ENCODE data around the gene C20orf96.
"Not testable (repeated sequence)": the region's sequence is repeated elsewhere in the genome, so short reads cannot be mapped to it uniquely, and the experiment has no call there.

Gene C20orf96

GRCh38 chr20:258963-259362, 31.6 kb downstream of the C20orf96 start:
- H3K27me3 Mint-ChIP-seq: no peaks in the 10 kb centered on the region
- no peak for DNase-seq (ENCODE audit: low spot score in 2 of 2)
- H3K27ac Mint-ChIP-seq: no peak overlapping the region
- peaks cover 3% of the 10 kb centered on the region for H3K4me1 Mint-ChIP-seq
- H3K4me3 Mint-ChIP-seq: no peak overlapping the region
- no peaks in the 10 kb centered on the region for H3K36me3 Mint-ChIP-seq
- no peaks in the 10 kb centered on the region for H3K9me3 Mint-ChIP-seq
- ATAC-seq (ENCODE audit: low read depth): no peak

GRCh38 chr20:258269-258858, 32.2 kb downstream of the C20orf96 start:
- Mint-ChIP-seq H3K36me3 (no peaks in the 10 kb centered on the region), H3K4me3 (no peak overlapping the region), H3K4me1 (peaks cover 3% of the 10 kb centered on the region), H3K9me3 (no peaks in the 10 kb centered on the region), H3K27ac (no peak overlapping the region), H3K27me3 (no peaks in the 10 kb centered on the region)
- DNase-seq (ENCODE audit: low spot score in 2 of 2) (no peak), ATAC-seq (ENCODE audit: low read depth) (no peak)

GRCh38 chr20:257419-257818, 33.1 kb downstream of the C20orf96 start, which contains the start of gene DEFB132:
Gene DEFB132, plus strand, starts transcription at chr20:257724. Its CDS starts 55 bp downstream, at chr20:257779.
- no peaks in the 10 kb centered on the region for H3K27me3 Mint-ChIP-seq

GRCh38 chr20:253447-253846, 37.1 kb downstream of the C20orf96 start:
- not testable (repeated sequence) for H3K27me3 Mint-ChIP-seq; H3K4me3 Mint-ChIP-seq; DNase-seq (ENCODE audit: low spot score in 2 of 2); H3K36me3 Mint-ChIP-seq; H3K4me1 Mint-ChIP-seq; H3K9me3 Mint-ChIP-seq; ATAC-seq (ENCODE audit: low read depth); H3K27ac Mint-ChIP-seq

More at GRCh38 chr20:257419-257818, 33.1 kb downstream of the C20orf96 start, which contains the start of gene DEFB132:
- Mint-ChIP-seq H3K4me3 (no peak within 1 kb of the TSS), H3K27ac (no peak within 1 kb of the TSS), H3K4me1 (peaks cover 3% of the 10 kb centered on the region), H3K9me3 (no peaks in the 10 kb centered on the region), H3K36me3 (no peaks in the 10 kb centered on the region)
- DNase-seq (ENCODE audit: low spot score in 2 of 2) (no peak), ATAC-seq (ENCODE audit: low read depth) (no peak)

- Mint-ChIP-seq H3K9me3 (no peaks in the 10 kb centered on the region), H3K4me1 (no peaks in the 10 kb centered on the region), H3K27ac (no peak overlapping the region), H3K36me3 (no peaks in the 10 kb centered on the region), H3K27me3 (no peaks in the 10 kb centered on the region), H3K4me3 (no peak overlapping the region)
- no peak for DNase-seq (ENCODE audit: low spot score in 2 of 2)
- no peak for ATAC-seq (ENCODE audit: low read depth)
Measured at GRCh38 chr20:252801-253200, 37.7 kb downstream of the C20orf96 start.

- no peak overlapping the region for H3K27ac Mint-ChIP-seq
- ATAC-seq (ENCODE audit: low read depth) (no peak), DNase-seq (ENCODE audit: low spot score in 2 of 2) (no peak)
- H3K9me3 Mint-ChIP-seq: no peaks in the 10 kb centered on the region
- no peak overlapping the region for H3K4me3 Mint-ChIP-seq
- H3K4me1 Mint-ChIP-seq: no peaks in the 10 kb centered on the region
- H3K36me3 Mint-ChIP-seq: no peaks in the 10 kb centered on the region
- no peaks in the 10 kb centered on the region for H3K27me3 Mint-ChIP-seq
Measured at GRCh38 chr20:251354-251753, 39.2 kb downstream of the C20orf96 start.

- ATAC-seq (ENCODE audit: low read depth): no peak
- Mint-ChIP-seq H3K27me3 (peaks cover 2% of the 10 kb centered on the region), H3K36me3 (no peaks in the 10 kb centered on the region), H3K27ac (no peak overlapping the region), H3K9me3 (no peaks in the 10 kb centered on the region), H3K4me1 (no peaks in the 10 kb centered on the region), H3K4me3 (no peak overlapping the region)
- DNase-seq (ENCODE audit: low spot score in 2 of 2): no peak
Measured at GRCh38 chr20:242905-243304, 47.6 kb downstream of the C20orf96 start.

GRCh38 chr20:237929-238328, 52.6 kb downstream of the C20orf96 start:
- peak overlapping the region; percentile 29 for H3K27ac Mint-ChIP-seq
- ATAC-seq (ENCODE audit: low read depth) (peak; percentile 80), DNase-seq (ENCODE audit: low spot score in 2 of 2) (no peak)
- no peaks in the 10 kb centered on the region for H3K36me3 Mint-ChIP-seq
- H3K9me3 Mint-ChIP-seq: no peaks in the 10 kb centered on the region
- peaks cover 4% of the 10 kb centered on the region for H3K4me1 Mint-ChIP-seq
- peak overlapping the region; percentile 83 for H3K4me3 Mint-ChIP-seq
- peaks cover 1% of the 10 kb centered on the region for H3K27me3 Mint-ChIP-seq

GRCh38 chr20:237489-237888, 53.1 kb downstream of the C20orf96 start:
- peak; percentile 87 for ATAC-seq (ENCODE audit: low read depth)
- no peaks in the 10 kb centered on the region for H3K9me3 Mint-ChIP-seq
- peak overlapping the region; percentile 29 for H3K27ac Mint-ChIP-seq

GRCh38 chr20:235891-236290, 54.7 kb downstream of the C20orf96 start:
- Mint-ChIP-seq H3K4me3 (no peak overlapping the region), H3K9me3 (no peaks in the 10 kb centered on the region), H3K27ac (no peak overlapping the region), H3K4me1 (peaks cover 4% of the 10 kb centered on the region), H3K27me3 (no peaks in the 10 kb centered on the region), H3K36me3 (no peaks in the 10 kb centered on the region)
- DNase-seq (ENCODE audit: low spot score in 2 of 2) (no peak), ATAC-seq (ENCODE audit: low read depth) (no peak)

More at GRCh38 chr20:237489-237888, 53.1 kb downstream of the C20orf96 start:
- H3K36me3 Mint-ChIP-seq: no peaks in the 10 kb centered on the region
- peak overlapping the region; percentile 83 for H3K4me3 Mint-ChIP-seq
- DNase-seq (ENCODE audit: low spot score in 2 of 2): no peak
- peaks cover 4% of the 10 kb centered on the region for H3K4me1 Mint-ChIP-seq
- H3K27me3 Mint-ChIP-seq: no peaks in the 10 kb centered on the region

- peaks cover 3% of the 10 kb centered on the region for H3K9me3 Mint-ChIP-seq
- no peak overlapping the region for H3K4me3 Mint-ChIP-seq
- peak overlapping the region; percentile 63 for H3K27ac Mint-ChIP-seq
- H3K36me3 Mint-ChIP-seq: peaks cover 3% of the 10 kb centered on the region
- H3K27me3 Mint-ChIP-seq: peaks cover 2% of the 10 kb centered on the region
- H3K4me1 Mint-ChIP-seq: peaks cover 16% of the 10 kb centered on the region
- no peak for DNase-seq (ENCODE audit: low spot score in 2 of 2)
- peak; percentile 77 for ATAC-seq (ENCODE audit: low read depth)
Measured at GRCh38 chr20:227439-228105, 63.0 kb downstream of the C20orf96 start.

GRCh38 chr20:226958-227357, 63.6 kb downstream of the C20orf96 start, which contains the start of gene DEFB129:
Gene DEFB129, plus strand, starts transcription at chr20:227258. Its CDS starts 31 bp downstream, at chr20:227289.
- H3K27ac Mint-ChIP-seq: peak within 1 kb of the TSS; percentile 63
- H3K27me3 Mint-ChIP-seq: peaks cover 2% of the 10 kb centered on the region
- no peak within 1 kb of the TSS for H3K4me3 Mint-ChIP-seq
- no peak for DNase-seq (ENCODE audit: low spot score in 2 of 2)
- H3K36me3 Mint-ChIP-seq: peaks cover 3% of the 10 kb centered on the region
- ATAC-seq (ENCODE audit: low read depth): no peak
- peaks cover 16% of the 10 kb centered on the region for H3K4me1 Mint-ChIP-seq
- H3K9me3 Mint-ChIP-seq: peaks cover 3% of the 10 kb centered on the region

GRCh38 chr20:225879-226278, 64.7 kb downstream of the C20orf96 start:
- not testable (repeated sequence) for H3K27ac Mint-ChIP-seq; H3K27me3 Mint-ChIP-seq; DNase-seq (ENCODE audit: low spot score in 2 of 2); H3K9me3 Mint-ChIP-seq; H3K4me3 Mint-ChIP-seq; H3K36me3 Mint-ChIP-seq; ATAC-seq (ENCODE audit: low read depth)
- H3K4me1 Mint-ChIP-seq: peaks cover 16% of the 10 kb centered on the region

- ATAC-seq (ENCODE audit: low read depth) (no peak), DNase-seq (ENCODE audit: low spot score in 2 of 2) (no peak)
- Mint-ChIP-seq H3K4me1 (no peaks in the 10 kb centered on the region), H3K27me3 (peaks cover 17% of the 10 kb centered on the region), H3K36me3 (peaks cover 3% of the 10 kb centered on the region), H3K9me3 (peaks cover 3% of the 10 kb centered on the region), H3K4me3 (no peak overlapping the region), H3K27ac (no peak overlapping the region)
Measured at GRCh38 chr20:221258-221830, 69.2 kb downstream of the C20orf96 start.

Measured in memory B cell (primary cell).